HG02885 (cell line): Measurements from ENCODE around the gene RPS6KA2.

Experiments used
- ATAC-seq: cut with Tn5 transposase; IDR thresholded peaks from one replicate; pipeline ENCODE4 v1.9.1; 2021; ENCODE audit warnings: mild to moderate bottlenecking; ENCODE audit not compliant: unreplicated experiment, poor library complexity

The RPS6KA2 gene

DNA sequence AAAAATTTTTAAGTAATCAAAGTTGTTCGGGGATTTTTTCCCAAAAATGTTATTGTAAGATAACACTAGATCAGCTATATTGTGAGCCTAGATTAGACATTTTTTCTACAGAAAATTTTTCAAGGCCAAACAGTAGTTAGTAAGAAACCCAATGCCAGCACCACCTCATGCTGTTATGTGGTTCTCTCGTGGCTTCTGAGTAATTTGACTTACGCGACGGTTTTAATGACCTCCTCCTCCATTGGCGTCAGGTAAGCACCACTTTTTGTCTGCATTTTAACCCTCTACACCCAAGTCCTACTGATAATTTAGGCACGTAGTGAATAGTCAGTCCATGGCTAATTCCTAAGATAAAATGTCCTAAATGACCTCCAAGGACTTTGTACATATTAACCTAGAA, 9.7 kb downstream of the RPS6KA2 start:
- ATAC-seq, result no peak

DNA sequence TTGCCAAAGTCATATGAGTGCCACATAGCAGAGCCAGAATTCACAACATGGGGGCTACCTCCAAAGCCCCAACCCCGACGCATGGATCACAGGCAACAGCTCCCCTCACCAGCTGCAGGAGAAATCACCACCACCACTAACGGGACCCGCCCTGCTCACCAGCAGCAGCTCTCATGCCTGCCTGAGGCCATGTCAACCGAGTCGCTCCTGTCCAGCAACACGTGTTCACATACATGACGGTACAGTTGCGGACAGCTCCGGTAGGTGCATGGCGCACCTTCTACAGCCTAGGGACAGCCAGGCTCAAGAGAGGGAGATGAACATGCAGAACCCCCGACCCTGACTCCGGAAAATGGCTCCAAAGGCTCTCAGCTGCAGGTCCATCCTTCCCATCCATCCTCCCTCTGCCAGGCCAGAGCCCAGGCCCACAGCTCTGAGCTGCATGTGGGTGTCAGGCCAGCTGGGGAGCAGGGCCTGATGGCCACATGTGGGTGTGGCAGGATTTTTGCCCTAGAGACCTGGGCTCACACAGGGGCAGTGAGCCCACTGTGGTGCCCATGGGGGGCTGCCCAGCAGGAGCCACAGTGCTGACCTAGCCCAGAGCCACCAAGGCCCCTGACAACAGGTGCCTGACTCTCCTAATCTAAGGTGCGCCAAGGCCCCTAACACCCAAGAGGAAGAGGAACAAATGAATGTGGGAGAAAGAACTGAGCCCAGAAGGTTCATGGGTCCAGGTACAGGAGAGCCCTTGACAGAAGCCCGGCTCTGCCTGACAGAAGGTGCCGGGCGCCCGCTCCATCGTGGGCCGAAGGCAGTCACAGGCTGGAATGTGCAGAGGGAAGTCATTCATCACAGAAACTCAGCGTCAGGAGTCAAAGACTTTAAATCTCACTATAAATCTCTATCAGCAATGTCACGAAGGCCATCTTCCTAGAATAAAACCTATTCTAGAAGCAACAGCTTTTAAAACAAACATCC, 10.5 kb downstream of the RPS6KA2 start:
- no peak for ATAC-seq

DNA sequence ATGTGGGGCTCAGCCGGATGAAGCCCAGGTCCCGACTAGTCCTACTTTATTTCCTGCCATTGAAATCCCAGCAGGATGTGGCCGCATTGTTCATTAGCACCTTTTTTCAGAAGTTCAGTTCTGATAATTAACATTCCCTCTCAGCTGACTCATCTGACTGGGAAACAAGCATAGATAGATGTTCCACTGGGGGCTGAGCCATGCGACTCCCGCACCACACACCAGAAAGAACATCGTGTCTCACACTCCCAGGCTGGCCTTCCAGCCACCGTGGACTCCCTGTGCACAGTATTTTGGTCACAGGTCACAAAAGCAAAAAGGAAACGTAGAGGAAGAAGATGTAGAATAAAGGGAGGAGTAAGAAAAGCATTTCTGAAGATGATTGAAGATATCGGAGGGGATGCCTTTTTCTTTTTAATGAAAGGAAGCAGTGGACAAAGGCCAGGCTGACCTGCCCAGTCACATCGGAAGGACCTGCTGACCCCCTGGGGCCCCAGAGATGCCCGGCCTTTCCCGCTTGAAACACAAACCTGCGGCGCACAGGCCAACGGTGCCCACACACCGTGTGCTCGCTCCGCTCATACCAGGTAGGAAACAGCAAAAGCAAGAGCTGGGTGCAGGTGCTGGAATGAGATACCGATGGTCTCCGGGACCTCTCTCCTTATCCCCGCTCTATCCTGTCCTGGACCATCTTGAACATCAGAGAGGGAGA, 11.8 kb downstream of the RPS6KA2 start:
- ATAC-seq, result no peak

DNA sequence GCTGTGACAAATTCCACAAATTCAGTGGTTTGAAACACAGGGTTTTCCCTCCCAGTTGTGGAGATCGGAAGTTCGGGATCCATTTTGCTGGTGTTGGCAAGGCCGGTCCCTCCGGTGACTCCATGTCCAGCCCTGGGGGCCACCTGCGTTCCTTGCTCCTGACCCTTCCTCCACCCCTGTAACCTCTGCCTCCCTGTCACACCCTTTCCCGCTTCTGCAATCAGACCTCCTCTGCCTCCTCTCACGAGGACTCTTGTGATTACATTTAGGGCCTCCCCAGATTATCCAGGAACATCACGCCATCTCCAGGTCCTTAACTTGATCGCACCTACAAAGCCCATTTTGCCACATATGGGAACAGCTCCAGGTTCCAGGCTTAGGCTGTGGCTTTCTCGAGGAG, 12.5 kb downstream of the RPS6KA2 start:
- ATAC-seq, result no peak

DNA sequence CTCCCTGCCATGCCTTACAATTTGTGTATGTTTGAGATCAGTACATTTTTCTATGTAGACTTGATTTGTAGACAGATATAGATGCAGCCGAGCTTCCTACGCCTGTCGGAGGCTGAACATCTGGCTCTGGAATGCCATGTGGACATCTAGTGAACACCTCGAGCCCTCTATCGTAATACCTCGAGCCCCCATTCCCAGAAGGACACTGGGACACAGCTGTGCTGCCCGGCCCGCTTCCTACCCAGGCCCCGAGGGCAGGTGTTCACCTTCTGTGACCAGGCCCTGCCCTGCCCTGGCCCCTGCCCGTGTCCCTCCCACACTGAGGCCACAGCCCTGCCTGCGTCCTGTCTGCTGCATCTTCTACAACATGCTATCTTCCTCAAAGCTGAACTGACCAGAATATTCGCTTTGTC, 12.9 kb downstream of the RPS6KA2 start:
- ATAC-seq, result no peak

DNA sequence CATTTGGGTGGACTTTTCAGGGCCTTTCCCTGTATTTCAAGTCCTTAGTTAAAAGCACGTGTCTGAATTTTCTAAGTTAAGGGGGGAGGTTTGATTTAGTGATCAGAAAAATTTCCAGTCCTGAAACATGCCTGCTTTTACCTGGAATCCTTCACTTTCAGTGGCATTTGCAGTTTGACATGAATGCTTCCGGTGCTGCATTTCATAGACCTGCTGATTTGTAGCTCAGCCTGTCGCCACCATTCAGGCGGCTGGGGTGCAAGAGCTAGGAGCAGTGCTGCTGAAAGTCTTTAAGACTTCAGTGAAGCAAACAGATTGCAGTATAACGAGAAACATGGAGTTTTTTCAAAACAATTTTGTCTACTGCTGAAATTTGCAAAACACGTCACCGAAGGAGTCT, 14.0 kb downstream of the RPS6KA2 start:
- ATAC-seq, result no peak

DNA sequence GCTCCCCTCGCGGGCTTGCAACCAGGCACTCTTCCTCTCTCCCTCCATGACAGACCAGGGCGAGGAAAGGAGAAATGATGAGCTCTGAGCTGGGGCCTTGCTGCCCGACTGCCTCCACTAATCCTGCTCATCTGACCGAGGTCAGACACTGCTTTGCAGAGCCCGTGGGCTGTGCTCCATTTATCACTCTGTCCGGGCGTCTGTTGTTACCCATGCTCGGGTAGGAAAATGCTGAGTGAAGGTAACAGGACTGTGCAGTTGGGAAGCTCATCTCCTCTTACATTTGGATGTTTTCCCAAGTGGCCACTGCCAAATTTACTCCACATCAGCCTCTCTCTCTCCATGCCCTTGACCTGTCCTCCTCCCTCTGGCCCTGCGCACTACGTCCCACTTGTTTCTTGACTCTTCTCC, 14.6 kb downstream of the RPS6KA2 start:
- ATAC-seq, result no peak

DNA sequence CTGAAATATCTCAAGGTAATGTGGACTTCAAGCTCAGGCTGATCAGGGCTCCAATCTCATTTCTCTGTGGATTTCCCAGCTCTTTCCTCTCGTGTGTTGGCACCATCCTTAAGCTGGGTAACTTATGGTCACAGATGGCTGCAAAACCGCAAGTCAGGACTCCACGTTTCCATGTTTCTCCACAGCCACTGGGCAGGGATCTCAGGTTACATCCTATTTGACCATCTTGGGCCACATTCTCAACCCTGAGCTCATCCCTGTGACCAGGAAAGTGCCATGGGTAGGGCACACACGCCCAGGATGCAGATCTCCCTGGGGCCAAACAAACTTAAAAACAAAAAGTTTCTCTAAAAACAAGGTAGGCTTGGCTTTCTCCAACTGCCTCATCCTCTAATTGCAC, 15.4 kb downstream of the RPS6KA2 start:
- ATAC-seq, result no peak

DNA sequence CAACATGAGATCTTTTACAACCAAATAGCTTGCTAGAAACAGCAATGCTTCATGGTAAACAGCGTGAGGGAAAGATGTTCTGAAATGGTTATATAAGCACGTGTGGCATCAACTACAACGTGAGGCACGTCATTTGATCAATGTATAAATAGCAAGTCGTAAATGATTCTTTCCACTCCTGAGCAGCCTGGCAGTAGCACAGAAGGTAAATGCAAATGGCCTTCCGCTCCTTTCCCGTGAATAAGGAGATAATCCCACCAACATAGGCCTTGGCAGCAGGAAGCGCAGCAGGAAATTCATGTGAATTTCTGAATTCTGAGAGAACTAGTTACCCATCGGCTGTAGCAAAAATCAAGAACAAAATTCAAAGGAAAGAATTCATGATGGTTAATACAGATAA, 17.0 kb downstream of the RPS6KA2 start:
- ATAC-seq, result no peak

DNA sequence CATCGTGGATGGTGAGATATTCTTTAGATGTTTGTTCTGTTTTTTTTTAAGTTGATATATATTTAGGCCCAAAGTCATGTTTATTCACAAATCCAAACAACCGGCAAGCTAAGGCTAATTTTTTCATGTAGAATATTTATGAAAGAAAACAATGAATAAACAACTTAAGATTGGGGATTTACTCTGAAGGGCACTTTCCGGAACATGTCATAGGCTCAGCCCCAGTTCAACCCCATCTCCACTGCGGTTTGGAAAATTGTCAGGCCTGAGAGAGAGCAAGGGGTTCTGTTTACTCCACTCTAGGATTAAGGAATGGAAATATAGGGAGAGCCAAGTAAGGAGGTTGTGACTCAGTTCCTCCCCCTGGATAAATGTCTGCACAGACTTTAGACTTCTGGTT, 18.3 kb downstream of the RPS6KA2 start:
- ATAC-seq, result no peak

DNA sequence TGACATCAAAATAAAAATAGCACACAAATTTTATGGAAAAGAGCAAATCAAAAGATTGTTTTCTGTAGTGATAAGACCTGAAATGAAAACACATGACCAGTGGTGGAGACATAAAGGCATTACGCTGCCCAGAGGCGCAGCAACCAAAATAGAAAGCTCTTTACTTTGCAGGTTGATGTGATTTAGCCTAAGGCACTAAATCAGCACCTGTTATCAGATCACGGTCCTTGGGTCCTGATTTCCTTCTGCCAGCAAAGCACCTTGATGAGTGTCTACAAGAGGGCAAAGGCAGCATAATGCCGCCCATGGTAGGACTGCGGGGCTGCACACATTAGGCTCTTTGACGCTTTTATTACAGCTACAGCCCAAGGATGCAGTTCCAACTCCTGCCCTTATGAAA, 21.3 kb downstream of the RPS6KA2 start:
- no peak for ATAC-seq

DNA sequence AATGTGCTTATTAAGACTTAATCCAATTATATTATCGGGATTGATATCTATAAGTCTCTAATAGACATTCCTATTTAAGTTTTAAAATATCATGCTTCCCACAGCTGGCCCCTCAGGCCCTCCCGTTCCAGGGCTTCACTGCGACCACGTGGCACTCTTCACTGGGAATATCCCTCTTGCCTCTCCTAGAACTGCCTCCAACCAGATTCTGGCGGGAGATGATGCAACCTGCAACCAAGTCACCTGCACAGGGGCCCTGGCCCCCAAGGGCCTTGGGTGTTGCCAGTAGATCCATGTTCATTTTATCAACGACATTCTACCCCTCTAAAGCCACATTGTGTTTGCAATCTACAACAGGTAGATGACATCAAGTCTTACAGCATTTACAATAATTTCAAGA, 22.1 kb downstream of the RPS6KA2 start:
- no peak for ATAC-seq

DNA sequence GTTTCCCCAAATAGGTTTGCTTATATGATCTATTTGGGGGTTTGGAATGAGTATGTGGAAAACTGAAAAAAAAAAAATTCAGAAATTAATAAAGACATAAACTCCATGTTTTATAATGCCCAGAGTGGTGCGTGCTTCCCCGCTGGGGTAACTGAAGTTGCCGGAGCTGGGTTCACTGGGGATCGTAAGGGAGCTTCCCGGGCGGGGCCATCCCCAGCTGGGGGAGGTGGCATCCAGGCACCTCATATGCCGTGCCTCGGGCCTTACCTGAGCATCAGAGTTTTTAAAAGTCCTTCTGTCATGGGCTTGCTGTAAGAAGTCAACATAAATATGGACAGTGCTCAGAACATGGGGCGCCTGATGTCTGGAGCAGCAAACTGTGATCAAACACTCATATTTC, 22.7 kb downstream of the RPS6KA2 start:
- no peak for ATAC-seq

DNA sequence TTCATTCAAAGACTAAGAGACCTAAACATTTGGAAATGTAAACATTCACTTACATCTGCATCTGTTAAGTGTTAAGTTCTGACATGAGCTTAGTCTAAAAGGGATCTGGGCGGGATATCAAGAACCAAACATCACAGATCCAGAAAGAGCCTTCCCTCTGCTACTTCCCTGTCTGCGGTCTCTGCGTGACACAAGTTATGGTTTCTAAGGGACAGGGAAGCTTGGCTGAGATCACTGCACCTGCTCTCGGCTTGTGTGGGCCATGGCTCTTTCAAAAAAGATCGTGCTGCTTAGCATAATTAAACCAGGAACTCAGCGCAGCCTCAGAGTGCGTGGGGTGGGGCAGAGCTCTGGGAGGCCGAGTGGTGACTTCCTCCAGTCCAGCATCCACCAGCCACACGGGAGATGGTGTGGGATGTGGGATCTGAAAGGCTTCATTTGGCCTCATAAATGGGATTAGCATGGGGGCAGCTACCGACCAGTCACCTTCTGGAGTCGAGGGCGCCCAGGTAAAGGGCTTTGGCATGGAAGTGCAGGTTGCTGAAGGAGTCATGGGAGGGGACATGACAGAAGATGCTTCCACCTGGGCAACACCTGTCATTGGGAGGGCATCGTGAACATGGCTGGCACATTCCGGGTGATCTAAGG, 23.9 kb downstream of the RPS6KA2 start:
- ATAC-seq, result no peak

DNA sequence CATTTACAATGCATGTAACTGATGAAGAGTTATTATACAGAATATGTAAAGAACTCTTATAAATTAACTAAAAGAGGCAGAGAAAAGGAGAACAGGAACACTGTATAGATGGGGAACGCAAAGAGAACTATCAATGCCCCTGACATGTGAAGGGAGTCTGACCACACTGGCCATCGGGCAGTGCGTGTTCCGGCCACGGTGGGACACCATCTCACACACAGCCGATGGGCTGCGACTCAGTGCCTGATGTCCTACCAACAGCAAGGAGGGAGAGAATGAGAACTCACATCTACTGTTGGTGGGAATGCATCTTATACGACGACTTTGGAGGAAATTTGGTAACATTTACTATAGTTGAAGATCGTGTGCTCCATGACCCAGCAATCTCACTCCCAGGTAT, 25.1 kb downstream of the RPS6KA2 start:
- ATAC-seq, result no peak

DNA sequence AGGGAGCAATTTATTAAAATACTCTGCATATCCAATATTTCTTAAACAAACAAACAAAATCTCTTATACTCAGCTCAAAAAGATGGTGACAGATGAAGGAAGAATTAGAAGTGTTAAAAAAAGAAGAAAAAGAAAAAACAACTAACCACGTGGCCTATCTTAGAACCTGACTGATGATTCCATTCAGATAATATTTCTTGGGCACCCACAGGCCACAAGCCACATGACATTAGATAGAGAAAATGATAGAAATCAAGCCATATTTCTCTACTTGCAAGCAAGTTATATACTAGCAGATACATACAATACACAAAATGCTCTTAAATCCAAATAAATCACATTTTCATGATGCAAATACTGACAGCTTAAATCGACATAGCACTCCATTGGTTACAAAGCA, 26.1 kb downstream of the RPS6KA2 start:
- ATAC-seq, result no peak

DNA sequence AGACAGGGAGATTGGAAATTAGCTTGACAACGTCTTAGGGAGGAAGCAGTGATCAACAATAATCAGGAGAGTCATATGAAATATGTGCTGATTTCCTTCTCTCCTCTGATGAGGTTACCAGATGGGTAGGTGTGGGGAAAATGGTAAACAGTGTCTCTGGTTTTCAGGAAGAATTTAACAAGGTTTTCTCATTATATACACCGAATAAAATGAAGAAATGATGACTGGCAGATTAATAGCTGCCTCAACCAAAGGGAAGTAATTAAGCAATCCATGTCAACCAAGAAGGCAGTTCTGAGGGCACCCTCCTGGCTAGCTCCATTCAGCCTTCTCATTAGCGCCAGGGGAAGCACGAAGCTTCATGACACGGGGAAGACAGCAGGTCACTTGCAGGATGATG, 27.8 kb downstream of the RPS6KA2 start:
- no peak for ATAC-seq

DNA sequence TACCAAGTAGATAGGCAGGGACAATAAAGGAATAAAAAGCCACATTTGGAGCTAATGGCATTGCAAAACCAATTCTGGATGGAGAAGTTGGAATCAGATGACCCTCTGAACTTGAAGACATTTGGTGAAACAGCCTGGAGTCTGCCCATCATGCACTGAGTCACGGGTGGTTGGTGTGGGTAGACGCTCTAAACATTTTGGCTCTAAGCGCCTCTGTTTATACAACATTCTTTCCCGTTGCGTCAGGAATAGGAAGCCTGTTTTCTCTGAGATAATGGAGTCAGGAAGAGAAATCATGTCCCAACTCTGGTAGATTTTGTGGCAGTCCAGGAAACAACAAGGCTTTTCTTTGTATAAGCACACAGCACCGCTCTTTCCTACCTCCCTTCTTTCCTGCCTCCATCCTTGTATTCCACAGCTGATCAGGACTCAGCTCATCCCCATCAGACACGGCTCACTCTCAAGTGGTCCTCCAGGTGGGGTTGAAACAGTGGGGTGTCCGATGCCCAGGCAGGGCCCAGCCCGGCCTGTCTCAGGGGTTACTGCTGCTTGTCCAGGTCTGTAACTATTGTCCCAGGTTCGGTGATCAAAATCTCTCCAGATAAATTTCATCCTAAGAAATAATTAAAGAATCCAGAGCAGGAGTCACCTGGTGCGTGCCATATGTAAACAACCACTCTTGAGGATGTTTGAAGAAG, 28.5 kb downstream of the RPS6KA2 start:
- ATAC-seq, result no peak

DNA sequence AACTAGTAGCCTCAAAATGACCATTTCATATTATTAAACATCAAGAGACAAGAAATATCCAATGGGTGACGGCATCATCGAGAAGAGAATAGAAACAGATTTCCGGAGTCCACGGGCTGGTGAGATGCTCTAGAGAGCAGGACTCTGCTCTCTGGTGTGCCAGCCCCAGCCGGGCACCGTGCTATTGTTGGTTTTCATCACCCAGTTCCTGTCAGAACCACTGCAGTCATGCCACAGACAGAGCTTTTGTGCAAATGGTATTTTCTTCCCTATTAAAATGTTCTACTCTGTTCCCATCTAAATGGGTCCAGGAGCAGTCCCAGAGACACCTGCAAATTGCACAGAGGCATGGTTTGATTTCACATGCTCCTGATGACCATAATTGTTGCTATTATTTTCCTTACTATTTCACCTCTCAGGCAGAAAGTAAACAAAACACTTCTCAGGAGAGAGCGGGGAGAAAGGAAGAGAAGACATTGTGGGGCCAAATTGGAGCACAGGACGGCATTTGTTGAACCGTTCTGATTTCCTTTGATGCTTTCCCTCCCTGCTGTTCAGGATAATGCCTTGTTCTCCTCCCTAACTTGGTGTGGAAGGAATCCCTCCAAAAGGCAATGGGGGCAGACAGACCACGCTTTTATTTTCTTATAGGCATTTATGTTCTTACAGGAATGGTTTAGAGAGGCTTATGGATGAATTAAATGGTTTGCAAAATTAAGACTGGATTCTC, 29.2 kb downstream of the RPS6KA2 start:
- ATAC-seq, result no peak
